HG03159 (cell line): Measurements from ENCODE around the gene EXD3.

Experiments
- ATAC-seq: cut with Tn5 transposase; IDR thresholded peaks from one replicate; pipeline ENCODE4 v1.9.1; 2021; ENCODE audit warnings: mild to moderate bottlenecking, moderate library complexity; ENCODE audit not compliant: unreplicated experiment

Gene EXD3

GRCh38 chr9:137367506-137368430 lies 55.2 kb downstream of the EXD3 start:
- no peak for ATAC-seq

GRCh38 chr9:137366891-137367381 lies 56.0 kb downstream of the EXD3 start:
- ATAC-seq, result no peak

- no peak for ATAC-seq
Measured at GRCh38 chr9:137366445-137366810, 56.5 kb downstream of the EXD3 start.

GRCh38 chr9:137365552-137366444 lies 57.2 kb downstream of the EXD3 start:
- ATAC-seq, result no peak

GRCh38 chr9:137365056-137365455 lies 57.9 kb downstream of the EXD3 start:
- no peak for ATAC-seq

- ATAC-seq, result no peak
Measured at GRCh38 chr9:137359850-137360249, 63.1 kb downstream of the EXD3 start.

GRCh38 chr9:137358126-137358525 lies 64.8 kb downstream of the EXD3 start:
- ATAC-seq, result no peak

GRCh38 chr9:137357166-137357565 lies 65.8 kb downstream of the EXD3 start:
- no peak for ATAC-seq

- no peak for ATAC-seq
Measured at GRCh38 chr9:137355761-137356365, 67.1 kb downstream of the EXD3 start.

- no peak for ATAC-seq
Measured at GRCh38 chr9:137354845-137355760, 67.9 kb downstream of the EXD3 start.

GRCh38 chr9:137354153-137354844 lies 68.7 kb downstream of the EXD3 start:
- ATAC-seq, result no peak

- no peak for ATAC-seq
Measured at GRCh38 chr9:137353223-137354152, 69.5 kb downstream of the EXD3 start.

GRCh38 chr9:137352511-137353222 lies 70.3 kb downstream of the EXD3 start:
- no peak for ATAC-seq

- no peak for ATAC-seq
Measured at GRCh38 chr9:137351781-137352501, 71.0 kb downstream of the EXD3 start.

- ATAC-seq, result no peak
Measured at GRCh38 chr9:137350696-137351584, 72.0 kb downstream of the EXD3 start.

- ATAC-seq, result no peak
Measured at GRCh38 chr9:137349471-137350033, 73.4 kb downstream of the EXD3 start.
